Spleen (tissue), 11 donors: ENCODE data around the gene DNAJC15. TPM values are rescaled to one million over a fixed set of nuclear protein-coding genes. Genes with fewer than 3 reads are reported as not detected.

Source experiments
- DNase-seq: peaks from one replicate; pipeline ENCODE4 v3.0.0-alpha.2; 2020
- H3K27ac ChIP-seq, 8 donors: fragments of 200-600 bp; sonication (generic) in 7 of 8; 1 replicate in 4 of 8; 2 replicates in 4 of 8; pipeline versions ENCODE4 v1.5.0 to v1.8.0; 2016 to 2021; ENCODE audit warnings: inconsistent platforms in 4 of 8, mild to moderate bottlenecking in 4 of 8, moderate library complexity in 1 of 8
- H3K27me3 ChIP-seq, 7 donors: fragments of 200-600 bp; sonication (generic) in 6 of 7; replicated peaks in 1 of 7; 1 replicate in 4 of 7; 2 replicates in 3 of 7; pipeline versions ENCODE4 v1.5.0 to v1.8.0; 2016 to 2021; ENCODE audit warnings: inconsistent platforms in 3 of 7, mild to moderate bottlenecking in 1 of 7
- H3K36me3 ChIP-seq, 6 donors: fragments of 200-600 bp; sonication (generic) in 5 of 6; 1 replicate in 4 of 6; 2 replicates in 2 of 6; pipeline versions ENCODE4 v1.5.0 to v1.8.0; 2016 to 2021; ENCODE audit warnings: inconsistent platforms in 2 of 6
- H3K4me1 ChIP-seq, 6 donors: fragments of 200-600 bp; sonication (generic) in 5 of 6; 1 replicate in 3 of 6; 2 replicates in 3 of 6; pipeline versions ENCODE4 v1.5.0 to v1.8.0; 2016 to 2021; ENCODE audit warnings: inconsistent platforms in 3 of 6
- H3K4me3 ChIP-seq, 8 donors: fragments of 200-600 bp; sonication (generic) in 7 of 8; 1 replicate in 4 of 8; 2 replicates in 4 of 8; pipeline versions ENCODE4 v1.5.0 to v1.8.0; 2016 to 2021; ENCODE audit warnings: inconsistent platforms in 4 of 8, mild to moderate bottlenecking in 4 of 8, moderate library complexity in 2 of 8
- H3K9me3 ChIP-seq, 8 donors: fragments of 200-600 bp; sonication (generic) in 7 of 8; 1 replicate in 4 of 8; 2 replicates in 4 of 8; pipeline versions ENCODE4 v1.5.0 to v1.8.0; 2016 to 2021; ENCODE audit warnings: inconsistent platforms in 4 of 8
- POLR2A ChIP-seq, 3 donors: fragments of 450-650 bp; IDR thresholded peaks; one replicate each; pipeline ENCODE4 v1.5.1; 2017; ENCODE audit warnings: antibody characterized with exemption in 3 of 3, mild to moderate bottlenecking in 1 of 3
- POLR2AphosphoS5 ChIP-seq, 3 donors: sonication (generic); formaldehyde crosslinking; IDR thresholded peaks; one replicate each; pipeline ENCODE4 v1.5.1; 2017; ENCODE audit warnings: antibody characterized with exemption in 3 of 3
- WGBS, 5 donors: extraction: QIAGEN DNeasy Blood & Tissue Kit in 3 of 5; methylation state at CpG; one replicate each; pipeline versions ENCODE4 v1.1.5 to v1.1.7; 2013 to 2018; 5-methylcytosine and 5-hydroxymethylcytosine counted together
- intact Hi-C: fragments of 100-400 bp; cut with DNase I; formaldehyde crosslinking; loops from one replicate; pipeline ENCODE4 v1.15.0; 2023; ENCODE audit warnings: low total_unique reads
- polyA plus RNA-seq, 3 donors: library from polyadenylated mRNA; stranded (reverse); fragments of 200-250 nt; gene quantifications; one replicate each; pipeline ENCODE4 v1.2.1, GENCODE V29; 2013
- total RNA-seq, 7 donors: library from RNA; depleted of rRNA in 3 of 7; stranded (reverse); fragments of >200 nt in 3 of 7; fragmentation: NEBNext Ultra II Directional in 4 of 7; extraction: Animal tissue kit (Norgen Biotek cat#: 25700) in 4 of 7; gene quantifications; one replicate each; pipeline versions ENCODE4 v1.1.0 to v1.2.1, GENCODE V29; 2016 to 2021
- TF ChIP-seq, protein P1 (sequence below), 11 experiments: fragments of 200-600 bp in 7 of 11; fragments of 450-650 bp in 4 of 11; sonication (generic) in 4 of 11; IDR thresholded peaks in 8 of 11; conservative IDR thresholded peaks in 3 of 11; 1 replicate in 7 of 11; 2 replicates in 4 of 11; pipeline versions ENCODE4 v1.4.0 to v1.8.0; 2016 to 2021; ENCODE audit warnings: antibody characterized with exemption in 11 of 11, inconsistent platforms in 4 of 11, mild to moderate bottlenecking in 1 of 11
- donor health status: healthy with polysubstance abuse.
- donor health status: DM: no; HTN: no; CAD: no; lungs with moderate emphysema.
- donor health status: DM: no; HTN: no; CAD: no.
- donor health status: Bipolar disorder and iron deficiency.
- donor health status: healthy.
- donor health status: DM: no; HTN: no; CAD: no.
- donor health status: DM: yes; HTN: yes; CAD: no.

The DNAJC15 gene
- total and polyA plus RNA-seq, 10 donors: 6.7 to 17.4 (median 11.8) TPM

DNA sequence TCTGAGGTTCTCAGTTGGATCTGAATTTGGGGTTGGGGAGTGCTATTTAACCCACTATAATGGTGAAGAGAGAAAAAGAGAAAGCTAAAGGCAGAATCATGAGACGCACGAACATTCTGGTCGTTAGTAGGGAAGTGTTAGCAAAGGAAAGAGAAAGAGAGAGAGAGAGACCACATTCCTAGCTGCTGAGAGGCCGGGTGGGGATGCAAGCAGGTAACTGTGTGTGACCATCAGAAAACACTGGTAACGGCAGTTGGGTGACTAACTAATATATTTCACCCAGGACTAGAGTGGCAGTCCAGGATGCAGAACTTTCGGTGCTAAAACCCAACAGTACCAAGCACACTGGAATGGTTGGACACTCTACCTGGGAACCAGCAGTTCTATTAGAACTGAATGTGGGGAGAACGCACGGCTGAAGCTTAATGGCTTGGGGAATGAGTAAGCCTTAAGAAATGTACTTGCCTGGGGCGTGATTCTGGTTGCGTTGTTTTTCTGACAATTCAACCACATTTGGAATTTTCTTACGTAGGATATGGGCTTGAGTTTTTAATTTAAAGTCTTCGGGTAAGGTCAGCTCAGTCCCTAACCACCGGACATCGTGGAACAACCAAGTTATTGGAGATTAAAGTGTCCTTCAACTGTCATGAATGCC lies 130.2 kb downstream of the DNAJC15 start:
- Histone ChIP-seq H3K36me3 (no peaks in the 10 kb centered on the region), H3K4me3 (no peak overlapping the region), H3K4me1 (no peaks in the 10 kb centered on the region), H3K9me3 (no peaks in the 10 kb centered on the region), H3K27ac (no peak overlapping the region), H3K27me3 (no peaks in the 10 kb centered on the region)
- 87 to 95% (median 92%) methylated on average over 14 of the region's 14 CpGs for WGBS, 5 donors
- no peak for DNase-seq
- TF ChIP-seq, protein P1, sequence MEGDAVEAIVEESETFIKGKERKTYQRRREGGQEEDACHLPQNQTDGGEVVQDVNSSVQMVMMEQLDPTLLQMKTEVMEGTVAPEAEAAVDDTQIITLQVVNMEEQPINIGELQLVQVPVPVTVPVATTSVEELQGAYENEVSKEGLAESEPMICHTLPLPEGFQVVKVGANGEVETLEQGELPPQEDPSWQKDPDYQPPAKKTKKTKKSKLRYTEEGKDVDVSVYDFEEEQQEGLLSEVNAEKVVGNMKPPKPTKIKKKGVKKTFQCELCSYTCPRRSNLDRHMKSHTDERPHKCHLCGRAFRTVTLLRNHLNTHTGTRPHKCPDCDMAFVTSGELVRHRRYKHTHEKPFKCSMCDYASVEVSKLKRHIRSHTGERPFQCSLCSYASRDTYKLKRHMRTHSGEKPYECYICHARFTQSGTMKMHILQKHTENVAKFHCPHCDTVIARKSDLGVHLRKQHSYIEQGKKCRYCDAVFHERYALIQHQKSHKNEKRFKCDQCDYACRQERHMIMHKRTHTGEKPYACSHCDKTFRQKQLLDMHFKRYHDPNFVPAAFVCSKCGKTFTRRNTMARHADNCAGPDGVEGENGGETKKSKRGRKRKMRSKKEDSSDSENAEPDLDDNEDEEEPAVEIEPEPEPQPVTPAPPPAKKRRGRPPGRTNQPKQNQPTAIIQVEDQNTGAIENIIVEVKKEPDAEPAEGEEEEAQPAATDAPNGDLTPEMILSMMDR (IDR thresholded peaks at IDR 0.05 in 8 of 11, conservative IDR thresholded peaks at IDR 0.05 in 3 of 11): no peak
- TF ChIP-seq POLR2AphosphoS5 (IDR thresholded peaks at IDR 0.05) (no peak), POLR2A (IDR thresholded peaks at IDR 0.05) (no peak)
- intact Hi-C loops: no loop called here

DNA sequence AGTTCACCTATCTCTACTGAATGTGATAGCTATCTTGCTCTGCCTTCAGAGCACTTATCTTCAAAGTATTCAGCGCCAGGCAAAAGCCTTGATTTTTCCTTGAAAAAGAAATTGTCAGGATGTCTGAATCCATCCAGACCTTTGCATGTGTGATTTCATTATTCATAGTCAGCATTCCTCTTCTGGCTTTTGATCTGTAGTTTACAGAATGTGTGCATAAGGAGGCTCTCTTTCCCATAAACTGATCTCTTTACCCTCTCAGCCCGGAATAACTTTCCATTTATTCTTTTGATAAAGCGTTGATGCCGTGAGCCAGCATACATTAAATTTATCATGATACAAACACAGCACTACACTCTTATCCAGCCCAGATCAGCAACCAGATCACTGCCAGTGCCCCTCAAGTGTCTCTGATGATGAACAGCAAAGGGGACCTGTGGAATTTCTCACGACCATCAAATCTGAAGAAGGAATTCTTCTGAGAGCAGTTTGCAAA lies 130.8 kb downstream of the DNAJC15 start:
- H3K9me3 ChIP-seq: no peaks in the 10 kb centered on the region
- H3K4me3 ChIP-seq: no peak overlapping the region
- TF ChIP-seq POLR2A (IDR thresholded peaks at IDR 0.05) (no peak), POLR2AphosphoS5 (IDR thresholded peaks at IDR 0.05) (no peak)
- TF ChIP-seq, protein P1 (IDR thresholded peaks at IDR 0.05 in 8 of 11, conservative IDR thresholded peaks at IDR 0.05 in 3 of 11): no peak
- no peak for DNase-seq
- no peaks in the 10 kb centered on the region for H3K36me3 ChIP-seq
- H3K27ac ChIP-seq: no peak overlapping the region
- intact Hi-C loops: no loop called here
- H3K4me1 ChIP-seq: no peaks in the 10 kb centered on the region
- no peaks in the 10 kb centered on the region for H3K27me3 ChIP-seq
- 86 to 96% (median 90%) methylated on average over 5 of the region's 5 CpGs for WGBS, 5 donors

DNA sequence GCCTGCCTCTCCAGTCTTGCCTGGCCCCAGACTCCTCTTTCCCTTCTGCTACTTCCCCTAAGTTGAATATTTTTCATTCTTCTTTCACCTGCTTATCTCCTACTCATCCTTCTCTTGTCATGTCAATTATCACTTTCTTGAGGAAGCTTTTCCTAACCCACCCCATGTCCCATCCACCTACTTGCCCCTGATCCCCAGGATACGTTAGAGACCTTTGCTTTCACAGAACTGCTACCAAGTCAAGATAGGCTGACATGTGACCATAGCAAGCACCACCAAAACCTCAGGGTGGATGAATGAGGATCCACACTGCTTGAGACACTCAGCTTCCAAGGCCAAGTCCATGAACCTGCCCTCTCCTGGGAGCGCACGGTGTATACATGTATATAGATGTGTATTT lies 131.5 kb downstream of the DNAJC15 start:
- Histone ChIP-seq H3K27ac (no peak overlapping the region), H3K36me3 (no peaks in the 10 kb centered on the region), H3K4me3 (no peak overlapping the region), H3K27me3 (no peaks in the 10 kb centered on the region), H3K4me1 (no peaks in the 10 kb centered on the region), H3K9me3 (no peaks in the 10 kb centered on the region)
- 88 to 93% (median 92%) methylated on average over 3 of the region's 3 CpGs for WGBS, 5 donors
- no peak for DNase-seq
- TF ChIP-seq, protein P1 (IDR thresholded peaks at IDR 0.05 in 8 of 11, conservative IDR thresholded peaks at IDR 0.05 in 3 of 11): no peak
- TF ChIP-seq POLR2A (IDR thresholded peaks at IDR 0.05) (no peak), POLR2AphosphoS5 (IDR thresholded peaks at IDR 0.05) (no peak)
- intact Hi-C loops: no loop called here

DNA sequence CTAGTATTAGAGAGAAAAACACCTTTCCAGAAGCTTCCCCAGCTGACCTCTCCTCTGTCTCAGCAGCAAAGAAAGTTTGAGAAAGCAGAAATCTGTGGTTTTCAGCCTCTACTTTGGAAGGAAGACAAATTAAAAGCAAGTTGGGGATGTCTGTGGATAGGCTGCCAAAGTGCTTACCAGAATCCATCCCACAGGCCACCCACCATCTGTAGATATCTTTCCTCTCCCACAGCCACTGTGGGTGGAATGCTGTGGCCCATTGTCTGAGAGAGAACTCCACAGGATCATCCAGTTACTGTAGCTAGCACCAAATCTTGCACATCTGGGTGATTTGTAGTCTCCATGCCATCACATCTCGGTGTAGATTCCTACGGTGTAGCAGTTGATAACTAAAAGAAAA lies 133.5 kb downstream of the DNAJC15 start:
- intact Hi-C loops: no loop called here
- peaks cover 0 to 4% (median 0%) of the 10 kb centered on the region in 8 donors for H3K9me3 ChIP-seq
- H3K4me1 ChIP-seq: no peaks in the 10 kb centered on the region
- WGBS, 5 donors: 89 to 98% (median 94%) methylated on average over 2 of the region's 2 CpGs
- H3K27me3 ChIP-seq: no peaks in the 10 kb centered on the region
- DNase-seq: no peak
- no peak overlapping the region for H3K4me3 ChIP-seq
- TF ChIP-seq, protein P1 (IDR thresholded peaks at IDR 0.05 in 8 of 11, conservative IDR thresholded peaks at IDR 0.05 in 3 of 11): no peak
- TF ChIP-seq POLR2AphosphoS5 (IDR thresholded peaks at IDR 0.05): no peak
- TF ChIP-seq POLR2A (IDR thresholded peaks at IDR 0.05): no peak
- H3K27ac ChIP-seq: no peak overlapping the region
- H3K36me3 ChIP-seq: no peaks in the 10 kb centered on the region
